GM23248 (cell line): ENCODE data around the gene CDK16.

Source experiments
- EZH2 ChIP-seq: fragments of 200-600 bp; sonication (generic); IDR thresholded peaks from 2 replicates; pipeline ENCODE4 v1.6.1; 2018; ENCODE audit warnings: antibody characterized with exemption, mild to moderate bottlenecking; ENCODE audit not compliant: insufficient read depth, poor library complexity, severe bottlenecking
- EZH2phosphoT487 ChIP-seq: fragments of 200-600 bp; sonication (generic); IDR thresholded peaks from 2 replicates; pipeline ENCODE4 v1.6.1; 2018; ENCODE audit warnings: antibody characterized with exemption, moderate library complexity, mild to moderate bottlenecking, low read depth; ENCODE audit not compliant: insufficient read depth

DNA sequence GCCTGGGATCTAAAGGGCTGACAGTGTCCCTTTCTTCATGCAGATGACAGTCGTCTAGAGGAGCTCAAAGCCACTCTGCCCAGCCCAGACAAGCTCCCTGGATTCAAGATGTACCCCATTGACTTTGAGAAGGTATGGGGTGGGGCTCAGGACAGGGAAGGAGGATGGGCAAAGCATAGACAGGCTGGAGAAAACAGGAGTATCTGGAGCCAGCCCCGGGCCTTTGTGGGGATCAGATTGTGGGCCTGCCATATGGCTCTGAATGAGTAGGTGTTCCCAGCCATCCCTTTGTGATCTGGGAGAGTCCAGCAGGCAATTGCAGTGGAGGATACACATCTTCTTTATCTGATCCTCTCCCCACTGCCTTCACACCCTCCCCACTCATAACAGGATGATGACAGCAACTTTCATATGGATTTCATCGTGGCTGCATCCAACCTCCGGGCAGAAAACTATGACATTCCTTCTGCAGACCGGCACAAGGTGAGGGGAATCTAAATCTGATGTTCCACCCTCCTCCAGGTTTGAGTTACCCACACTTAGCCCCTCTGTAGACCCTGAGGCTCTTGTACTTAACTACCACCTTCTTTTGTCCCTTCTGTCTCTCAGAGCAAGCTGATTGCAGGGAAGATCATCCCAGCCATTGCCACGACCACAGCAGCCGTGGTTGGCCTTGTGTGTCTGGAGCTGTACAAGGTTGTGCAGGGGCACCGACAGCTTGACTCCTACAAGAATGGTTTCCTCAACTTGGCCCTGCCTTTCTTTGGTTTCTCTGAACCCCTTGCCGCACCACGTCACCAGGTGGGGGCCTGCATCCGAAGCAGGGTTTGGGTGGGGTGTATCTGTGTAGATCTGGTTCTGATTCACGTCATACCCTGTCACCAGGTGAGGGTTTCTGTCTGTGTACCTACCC lies 5.8 kb upstream of the CDK16 start:
- no peak for TF ChIP-seq EZH2
- no peak for TF ChIP-seq EZH2phosphoT487
